HG02623 (cell line): ENCODE results near the gene ANK3.

Source experiments
- ATAC-seq: cut with Tn5 transposase; IDR thresholded peaks from one replicate; pipeline ENCODE4 v1.9.1; 2021; ENCODE audit warnings: moderate library complexity; ENCODE audit not compliant: unreplicated experiment

ANK3 gene

DNA sequence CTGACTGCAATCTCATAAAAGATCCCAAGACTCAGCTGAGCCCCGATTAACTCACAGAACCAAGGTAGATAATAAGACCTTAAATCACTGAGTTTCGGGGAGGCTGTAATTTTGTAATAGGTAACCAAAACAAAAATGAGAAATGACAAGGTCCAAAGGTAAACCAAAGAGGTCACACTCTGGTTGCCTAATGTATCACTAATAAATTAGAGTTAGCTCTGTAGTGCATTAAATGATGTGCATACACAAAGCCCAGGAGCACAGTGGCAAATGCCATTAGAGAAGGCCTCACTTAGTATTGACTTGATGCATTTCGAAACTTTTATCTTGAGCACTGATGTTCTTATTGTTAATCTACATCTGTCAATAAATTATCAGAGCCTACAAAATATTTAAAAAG lies 245.6 kb downstream of the ANK3 start:
- no peak for ATAC-seq

DNA sequence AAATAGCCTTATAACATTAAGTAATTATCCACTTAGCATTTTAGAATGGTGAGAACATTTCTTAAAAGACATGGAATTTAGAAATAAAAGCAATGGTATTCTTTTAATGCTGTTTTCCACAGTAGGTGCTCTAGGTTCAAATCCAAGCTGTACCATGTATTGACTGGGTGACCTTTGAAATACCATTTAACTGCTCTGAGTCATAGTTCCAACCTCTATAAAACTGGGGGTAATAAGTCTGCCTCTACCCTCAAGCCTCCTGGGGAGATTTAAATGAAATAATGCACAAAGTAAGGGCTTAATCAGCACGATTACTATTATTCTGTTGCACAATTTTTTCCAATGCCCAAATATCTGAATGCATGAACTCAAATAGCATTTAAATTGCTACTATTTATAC lies 246.9 kb downstream of the ANK3 start:
- ATAC-seq = no peak

GRCh38 chr10:60141896-60142559 lies 247.6 kb downstream of the ANK3 start:
- no peak for ATAC-seq

GRCh38 chr10:60140651-60141632 lies 248.7 kb downstream of the ANK3 start:
- ATAC-seq = no peak

GRCh38 chr10:60139798-60140566 lies 249.7 kb downstream of the ANK3 start:
- no peak for ATAC-seq

DNA sequence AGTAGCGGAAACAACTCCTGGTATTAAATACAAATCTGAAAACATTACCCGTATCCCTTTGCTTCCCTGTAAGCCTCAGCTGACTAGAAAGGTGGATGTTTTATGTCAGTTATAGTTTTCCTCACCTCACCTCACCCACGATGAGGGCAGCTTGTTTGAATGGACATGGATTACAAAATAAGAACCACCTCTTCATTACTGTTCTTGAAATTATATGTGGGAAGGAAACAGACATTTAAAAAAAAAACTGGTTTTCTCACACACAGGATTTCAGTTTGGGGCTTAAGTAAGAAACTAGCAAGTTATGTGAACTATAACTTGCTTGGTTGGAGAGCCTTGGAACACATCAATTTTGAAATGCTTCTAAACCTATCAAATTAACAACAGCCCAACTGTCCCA lies 250.4 kb downstream of the ANK3 start:
- no peak for ATAC-seq

GRCh38 chr10:60138842-60139241 lies 250.8 kb downstream of the ANK3 start:
- no peak for ATAC-seq

GRCh38 chr10:60138026-60138425 lies 251.6 kb downstream of the ANK3 start:
- ATAC-seq = no peak

- no peak for ATAC-seq
Measured at GRCh38 chr10:60137292-60137992, 252.2 kb downstream of the ANK3 start.

GRCh38 chr10:60135020-60135419 lies 254.7 kb downstream of the ANK3 start:
- ATAC-seq = peak; percentile 55

GRCh38 chr10:60134548-60134947 lies 255.1 kb downstream of the ANK3 start:
- no peak for ATAC-seq

GRCh38 chr10:60130130-60130579 lies 259.5 kb downstream of the ANK3 start:
- no peak for ATAC-seq

GRCh38 chr10:60125895-60126294 lies 263.8 kb downstream of the ANK3 start:
- ATAC-seq = no peak

- ATAC-seq = no peak
Measured at GRCh38 chr10:60124536-60124935, 265.1 kb downstream of the ANK3 start.

DNA sequence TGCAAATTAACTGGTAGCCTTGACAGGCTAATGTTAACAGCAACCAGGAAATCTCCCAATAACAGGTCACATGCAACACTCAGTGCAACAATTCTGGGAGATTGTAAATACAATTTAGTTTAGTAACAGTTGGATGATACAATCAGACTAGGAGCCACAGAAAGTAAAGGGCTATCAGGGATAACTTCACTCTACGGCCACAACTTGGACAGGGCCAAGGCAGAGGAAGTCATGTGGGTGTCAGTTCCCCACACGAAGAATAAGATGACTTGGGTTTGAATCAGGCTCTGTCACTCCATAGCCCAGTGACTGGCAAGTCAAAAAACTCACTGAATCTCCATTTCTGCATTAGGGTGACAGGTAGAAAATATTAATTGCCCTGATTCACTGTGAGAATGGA lies 266.0 kb downstream of the ANK3 start:
- no peak for ATAC-seq

DNA sequence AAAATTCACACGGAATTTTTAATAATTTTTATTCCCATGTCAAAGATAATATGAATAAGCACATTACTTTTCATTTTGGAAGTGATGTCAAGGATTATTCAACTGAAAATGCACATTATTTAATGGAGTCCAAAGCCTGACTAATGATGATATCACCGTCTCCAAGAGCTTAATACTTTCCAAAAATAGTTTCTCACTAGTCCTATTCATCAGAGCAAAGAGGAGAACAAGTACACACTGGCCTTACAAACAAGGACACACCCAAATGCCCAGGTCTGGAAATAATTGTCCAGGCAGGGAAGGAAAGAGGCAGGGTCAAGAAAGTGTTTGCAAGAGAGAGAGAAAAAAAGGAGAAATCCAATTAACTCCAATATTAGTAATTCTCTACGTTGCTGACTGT lies 266.5 kb downstream of the ANK3 start:
- ATAC-seq = no peak

- no peak for ATAC-seq
Measured at GRCh38 chr10:60122190-60122589, 267.5 kb downstream of the ANK3 start.

DNA sequence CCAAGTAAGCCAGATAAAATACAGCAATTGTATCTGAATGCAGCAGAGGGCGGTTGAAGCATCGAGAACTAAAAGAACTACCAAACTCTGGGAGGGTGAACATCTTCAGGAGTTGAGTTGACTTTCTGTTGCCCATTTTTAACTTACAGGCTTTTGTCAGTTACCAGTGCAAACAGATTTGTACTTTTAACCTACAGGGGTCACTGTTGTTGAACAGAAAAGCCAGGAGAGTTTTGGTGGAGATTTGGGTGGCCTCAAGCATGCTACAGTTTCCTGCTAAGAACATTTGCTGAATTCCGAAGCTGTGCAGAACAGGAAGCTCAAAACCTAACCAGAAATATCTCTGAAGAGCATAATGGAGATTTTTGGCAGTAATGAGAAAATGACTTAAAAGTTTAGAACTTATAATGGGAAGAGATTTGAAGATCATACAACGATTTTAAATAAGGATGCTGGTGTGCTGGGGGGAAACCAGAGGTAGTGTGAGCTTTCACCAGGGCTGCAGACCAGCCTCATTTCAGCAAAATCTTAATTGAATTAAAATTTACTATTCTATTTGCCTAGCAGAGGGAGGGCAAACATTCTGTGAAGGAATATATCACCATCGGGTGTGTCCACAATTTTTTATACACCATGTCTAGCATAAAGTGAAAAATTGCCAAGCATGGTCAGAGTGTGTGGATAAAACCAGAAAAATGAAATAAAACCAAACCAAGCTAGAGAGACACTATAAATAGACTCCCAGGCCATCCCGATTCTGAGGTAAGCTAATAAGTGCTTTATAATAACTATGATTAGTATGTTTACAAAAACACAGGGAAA lies 274.7 kb downstream of the ANK3 start:
- peak; percentile 63 for ATAC-seq

- no peak for ATAC-seq
Measured at GRCh38 chr10:60110739-60111138, 278.9 kb downstream of the ANK3 start.
